Mesodermal cell (in vitro differentiated cells): Measurements from ENCODE around the gene ARF6.
"Not testable (repeated sequence)": the region's sequence is repeated elsewhere in the genome, so short reads cannot be mapped to it uniquely, and the experiment has no call there.

Experiments
- H3K27ac ChIP-seq: 2 replicates; pipeline ENCODE4 v1.7.0; 2013; ENCODE audit warnings: mild to moderate bottlenecking, low read depth, low read length, moderate library complexity; ENCODE audit not compliant: severe bottlenecking
- H3K36me3 ChIP-seq: 2 replicates; pipeline ENCODE4 v1.7.1; 2013; ENCODE audit warnings: mild to moderate bottlenecking, low read length, moderate library complexity; ENCODE audit not compliant: control insufficient read depth, insufficient read depth
- H3K4me1 ChIP-seq: one replicate; pipeline ENCODE4 v1.7.1; 2013; ENCODE audit warnings: mild to moderate bottlenecking, low read length; ENCODE audit not compliant: insufficient read depth, control insufficient read depth, poor library complexity, severe bottlenecking
- H3K4me3 ChIP-seq: 2 replicates; pipeline ENCODE4 v1.7.0; 2013; ENCODE audit warnings: low read length, control low read depth, mild to moderate bottlenecking; ENCODE audit not compliant: insufficient read depth, poor library complexity, severe bottlenecking; ENCODE audit errors: extremely low read depth
- H3K9me3 ChIP-seq: 2 replicates; pipeline ENCODE4 v1.7.1; 2013; ENCODE audit warnings: mild to moderate bottlenecking, low read length, moderate library complexity; ENCODE audit not compliant: control insufficient read depth
- WGBS, 2 experiments: methylation state at CpG; one replicate each; pipeline ENCODE4 v1.1.5; 2013; ENCODE audit warnings: missing lambda C conversion rate in 2 of 2; ENCODE audit not compliant: insufficient coverage in 2 of 2; 5-methylcytosine and 5-hydroxymethylcytosine counted together

ARF6 gene

DNA sequence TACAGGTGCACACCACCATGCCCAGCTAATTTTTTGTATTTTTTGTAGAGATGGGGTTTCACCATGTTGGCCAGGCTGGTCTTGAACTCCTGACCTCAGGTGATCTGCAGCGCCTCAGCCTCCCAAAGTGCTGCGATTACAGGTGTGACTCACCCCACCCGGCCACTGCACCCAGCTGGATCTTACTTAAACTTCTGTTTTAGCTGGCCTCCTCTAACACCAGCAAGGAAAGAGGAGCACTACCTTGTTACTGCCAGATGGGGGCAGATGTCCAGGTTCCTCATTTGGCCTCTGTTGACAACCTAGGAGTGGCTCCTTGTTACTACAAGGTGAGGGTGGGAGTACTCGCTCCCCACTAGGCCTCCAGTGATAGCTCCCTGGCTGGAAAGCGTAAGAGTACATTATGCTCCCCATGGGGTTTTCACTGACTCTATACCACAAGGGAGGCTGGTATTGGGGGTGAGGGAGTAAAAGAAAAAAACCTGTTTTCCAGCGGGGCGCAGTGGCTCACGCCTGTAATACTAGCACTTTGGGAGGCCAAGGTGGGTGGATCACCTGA, 13.2 kb upstream of the ARF6 start:
- Histone ChIP-seq H3K9me3 (no peaks in the 10 kb centered on the region), H3K36me3 (no peaks in the 10 kb centered on the region), H3K4me1 (peaks cover 3% of the 10 kb centered on the region), H3K4me3 (no peak overlapping the region), H3K27ac (no peak overlapping the region)
- 79% methylated on average over 5 to 6 of the region's 8 CpGs for WGBS, 2 experiments

DNA sequence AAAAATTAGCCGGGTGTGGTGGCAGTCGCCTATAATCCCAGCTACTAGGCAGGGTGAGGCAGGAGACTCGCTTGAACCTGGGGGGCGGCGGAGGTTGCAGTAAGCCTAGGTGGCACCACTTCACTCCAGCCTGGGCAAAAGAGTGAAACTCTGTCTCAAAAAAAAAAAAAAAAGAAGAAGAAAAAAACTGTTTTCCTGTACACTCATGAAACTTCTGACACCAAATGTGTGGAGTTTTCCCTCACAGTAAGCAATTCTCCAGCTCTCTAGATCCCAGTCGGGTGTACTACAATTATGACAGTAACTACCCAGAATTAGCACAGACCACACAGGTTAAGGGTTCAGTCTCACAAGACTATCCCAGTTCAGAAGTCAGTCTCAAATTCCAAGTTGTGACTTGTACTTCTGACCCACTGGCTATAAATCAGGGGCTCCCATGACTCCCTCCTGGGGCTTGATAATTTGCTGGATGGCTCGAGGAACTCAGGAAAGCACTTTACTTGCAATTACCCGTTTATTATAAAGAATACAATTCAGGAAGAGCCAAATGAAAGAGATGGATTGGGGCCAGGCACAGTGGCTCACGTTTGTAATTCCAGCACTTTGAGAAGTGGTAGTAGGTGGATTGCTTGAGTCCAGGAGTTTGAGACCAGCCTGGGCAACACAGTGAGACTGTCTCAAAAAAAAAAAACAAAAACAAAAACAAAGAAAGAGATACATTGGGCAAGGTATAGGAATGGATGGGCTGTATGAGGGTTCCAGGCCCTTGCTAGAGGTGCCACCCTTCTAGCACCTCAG, 12.4 kb upstream of the ARF6 start:
- Histone ChIP-seq H3K4me3 (no peak overlapping the region), H3K36me3 (no peaks in the 10 kb centered on the region), H3K9me3 (no peaks in the 10 kb centered on the region), H3K4me1 (peaks cover 3% of the 10 kb centered on the region), H3K27ac (peak overlapping the region; percentile 3)
- WGBS, 2 experiments = 84 to 93% methylated on average over 6 of the region's 9 CpGs

DNA sequence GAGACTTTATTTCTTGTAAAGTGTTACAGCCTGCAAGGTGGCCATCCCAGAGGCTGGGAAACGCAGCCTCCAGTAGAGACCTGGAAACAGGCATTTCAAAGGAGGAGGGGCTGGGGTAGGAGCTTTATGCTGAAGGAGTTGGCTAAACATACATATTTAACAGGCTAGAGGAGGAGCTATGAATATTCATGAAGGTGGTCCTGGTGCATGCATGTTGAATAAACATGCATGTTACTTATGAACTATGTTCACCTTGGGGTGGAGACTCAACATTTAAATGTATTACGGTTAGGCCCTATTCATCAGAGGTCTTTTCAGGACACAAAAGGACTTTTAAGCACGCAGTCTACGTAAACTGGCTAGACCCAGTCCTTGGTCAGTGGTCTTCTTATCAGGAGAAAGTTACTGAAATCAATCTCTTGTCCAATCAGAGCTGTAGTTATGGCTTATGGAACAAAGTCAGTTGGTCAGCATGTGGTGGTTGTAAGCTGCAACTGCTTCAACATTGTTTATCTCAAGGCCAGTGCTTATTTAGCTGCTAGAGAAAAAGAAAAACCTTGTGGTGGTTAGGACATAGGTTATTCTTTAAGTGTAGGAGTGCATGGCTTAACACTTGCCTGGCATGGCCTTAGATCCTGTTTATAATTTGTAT, 11.4 kb upstream of the ARF6 start:
- 94 to 98% methylated on average over 4 of the region's 4 CpGs for WGBS, 2 experiments
- H3K36me3 ChIP-seq = no peaks in the 10 kb centered on the region
- H3K9me3 ChIP-seq = no peaks in the 10 kb centered on the region
- no peak overlapping the region for H3K27ac ChIP-seq
- peaks cover 3% of the 10 kb centered on the region for H3K4me1 ChIP-seq
- H3K4me3 ChIP-seq = no peak overlapping the region

DNA sequence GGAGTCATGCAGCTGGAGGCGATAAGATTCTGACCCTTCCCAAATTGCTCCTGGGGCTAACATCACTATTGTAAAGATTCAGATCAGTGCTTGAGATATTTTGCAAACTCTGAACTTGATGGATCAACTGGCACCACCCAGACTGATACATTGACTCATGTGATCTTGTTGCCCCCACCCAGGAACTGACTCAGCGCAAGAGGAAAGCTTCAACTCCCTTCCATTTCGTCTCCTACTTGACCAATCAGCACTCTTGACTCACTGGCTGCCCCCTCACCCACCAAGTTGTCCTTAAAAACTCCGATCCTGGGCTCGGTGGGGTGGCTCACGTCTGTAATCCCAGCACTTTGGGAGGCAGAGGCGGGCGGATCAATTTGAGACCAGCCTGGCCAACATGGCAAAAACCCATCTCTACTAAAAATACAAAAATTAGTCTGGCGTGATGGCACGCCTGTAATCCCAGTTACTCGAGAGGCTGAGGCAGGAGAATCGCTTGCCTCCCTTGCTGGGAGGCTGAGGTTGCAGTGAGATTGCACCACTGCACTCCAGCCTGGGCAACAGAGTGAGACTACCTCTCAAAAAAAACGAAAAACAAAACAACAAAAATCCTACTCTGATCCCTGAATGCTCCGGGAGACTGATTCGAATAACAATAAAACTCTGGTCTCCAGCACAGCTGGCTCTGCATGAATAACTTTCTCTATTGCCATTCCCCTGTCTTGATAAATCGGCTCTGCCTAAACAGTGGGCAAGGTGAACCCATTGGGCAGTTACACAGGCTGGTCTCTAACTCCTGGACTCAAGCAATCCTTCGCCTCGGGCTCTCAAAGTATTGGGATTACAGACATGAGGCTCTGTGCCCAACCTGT, 9.8 kb upstream of the ARF6 start:
- Histone ChIP-seq H3K9me3 (no peaks in the 10 kb centered on the region), H3K4me1 (peaks cover 3% of the 10 kb centered on the region), H3K36me3 (no peaks in the 10 kb centered on the region), H3K4me3 (no peak overlapping the region), H3K27ac (no peak overlapping the region)
- 81 to 89% methylated on average over 13 to 15 of the region's 18 CpGs for WGBS, 2 experiments

DNA sequence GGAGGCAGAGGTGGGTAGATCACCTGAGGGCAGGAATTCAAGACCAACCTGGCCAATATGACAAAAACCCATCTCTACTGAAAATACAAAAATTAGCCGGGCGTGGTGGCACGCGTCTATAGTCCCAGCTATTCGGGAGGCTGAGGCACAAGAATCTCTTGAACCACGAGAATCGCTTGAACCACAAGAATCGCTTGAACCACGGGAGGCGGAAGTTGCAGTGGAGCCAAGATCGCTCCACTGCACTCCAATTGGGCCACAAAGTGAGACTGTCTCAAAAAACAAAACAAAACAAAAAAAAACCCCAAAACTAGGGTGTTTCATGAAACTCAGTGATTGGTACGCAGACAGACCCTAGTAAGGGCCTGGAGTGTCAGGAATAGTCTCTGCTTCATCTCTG, 6.4 kb upstream of the ARF6 start:
- Histone ChIP-seq H3K9me3 (no peaks in the 10 kb centered on the region), H3K4me1 (peaks cover 3% of the 10 kb centered on the region), H3K27ac (no peak overlapping the region), H3K4me3 (no peak overlapping the region), H3K36me3 (no peaks in the 10 kb centered on the region)
- WGBS, 2 experiments = 96% methylated on average over 10 to 11 of the region's 12 CpGs

DNA sequence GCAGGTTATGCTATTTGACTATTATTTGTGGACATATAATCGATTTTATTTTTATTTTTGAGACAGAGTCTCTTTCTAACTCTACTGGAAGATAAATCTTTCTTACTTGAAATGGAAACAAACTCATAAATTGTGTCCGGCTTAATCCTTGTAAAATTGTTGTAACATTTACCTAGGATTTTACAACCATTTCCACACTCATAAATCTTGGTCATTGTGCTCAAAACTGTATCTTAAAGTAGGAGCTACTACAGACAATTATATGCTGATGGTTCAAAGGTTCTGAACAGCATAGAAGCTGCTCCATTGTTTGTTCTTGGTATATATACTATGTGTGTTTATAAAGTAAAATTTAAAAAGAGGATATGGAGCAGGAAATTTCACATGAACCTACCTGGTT, 4.6 kb upstream of the ARF6 start:
- Histone ChIP-seq H3K4me1 (peaks cover 7% of the 10 kb centered on the region), H3K36me3 (no peaks in the 10 kb centered on the region), H3K27ac (no peak overlapping the region), H3K9me3 (no peaks in the 10 kb centered on the region), H3K4me3 (no peak overlapping the region)
- no CpG with 5 or more reads among the region's 2 CpGs for WGBS, 2 experiments

DNA sequence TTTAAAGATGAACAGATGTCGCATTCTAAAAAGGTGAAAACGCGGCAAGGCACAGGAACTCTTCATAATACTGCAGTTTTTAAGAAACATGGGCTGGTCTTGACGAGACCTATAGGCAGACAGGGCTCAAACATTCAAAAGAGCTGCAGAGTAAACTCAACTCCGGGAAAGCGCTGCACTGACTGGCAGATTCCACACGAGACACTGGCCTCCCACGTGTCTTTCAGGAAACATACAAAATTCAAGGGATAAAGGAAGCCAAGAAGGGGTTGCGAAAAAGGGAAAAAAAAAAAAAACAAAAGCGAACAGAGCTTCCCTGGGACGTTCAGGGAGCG, 614 bp upstream of the ARF6 start:
- Histone ChIP-seq H3K9me3 (no peaks in the 10 kb centered on the region), H3K36me3 (peaks cover 21% of the 10 kb centered on the region), H3K4me1 (peaks cover 5% of the 10 kb centered on the region), H3K4me3 (peak overlapping the region; percentile 98), H3K27ac (peak overlapping the region; percentile 96)
- 6 to 9% methylated on average over 9 of the region's 12 CpGs for WGBS, 2 experiments

DNA sequence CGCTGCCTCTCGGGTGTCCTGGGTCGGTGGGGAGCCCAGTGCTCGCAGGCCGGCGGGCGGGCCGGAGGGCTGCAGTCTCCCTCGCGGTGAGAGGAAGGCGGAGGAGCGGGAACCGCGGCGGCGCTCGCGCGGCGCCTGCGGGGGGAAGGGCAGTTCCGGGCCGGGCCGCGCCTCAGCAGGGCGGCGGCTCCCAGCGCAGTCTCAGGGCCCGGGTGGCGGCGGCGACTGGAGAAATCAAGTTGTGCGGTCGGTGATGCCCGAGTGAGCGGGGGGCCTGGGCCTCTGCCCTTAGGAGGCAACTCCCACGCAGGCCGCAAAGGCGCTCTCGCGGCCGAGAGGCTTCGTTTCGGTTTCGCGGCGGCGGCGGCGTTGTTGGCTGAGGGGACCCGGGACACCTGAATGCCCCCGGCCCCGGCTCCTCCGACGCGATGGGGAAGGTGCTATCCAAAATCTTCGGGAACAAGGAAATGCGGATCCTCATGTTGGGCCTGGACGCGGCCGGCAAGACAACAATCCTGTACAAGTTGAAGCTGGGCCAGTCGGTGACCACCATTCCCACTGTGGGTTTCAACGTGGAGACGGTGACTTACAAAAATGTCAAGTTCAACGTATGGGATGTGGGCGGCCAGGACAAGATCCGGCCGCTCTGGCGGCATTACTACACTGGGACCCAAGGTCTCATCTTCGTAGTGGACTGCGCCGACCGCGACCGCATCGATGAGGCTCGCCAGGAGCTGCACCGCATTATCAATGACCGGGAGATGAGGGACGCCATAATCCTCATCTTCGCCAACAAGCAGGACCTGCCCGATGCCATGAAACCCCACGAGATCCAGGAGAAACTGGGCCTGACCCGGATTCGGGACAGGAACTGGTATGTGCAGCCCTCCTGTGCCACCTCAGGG, 679 bp downstream of the ARF6 start:
- H3K36me3 ChIP-seq = peaks cover 28% of the 10 kb centered on the region
- WGBS, 2 experiments = 0 to 1% methylated on average over 56 to 85 of the region's 85 CpGs
- peak overlapping the region; percentile 96 for H3K27ac ChIP-seq
- H3K4me3 ChIP-seq = peak overlapping the region; percentile 98
- H3K9me3 ChIP-seq = no peaks in the 10 kb centered on the region
- peaks cover 5% of the 10 kb centered on the region for H3K4me1 ChIP-seq

DNA sequence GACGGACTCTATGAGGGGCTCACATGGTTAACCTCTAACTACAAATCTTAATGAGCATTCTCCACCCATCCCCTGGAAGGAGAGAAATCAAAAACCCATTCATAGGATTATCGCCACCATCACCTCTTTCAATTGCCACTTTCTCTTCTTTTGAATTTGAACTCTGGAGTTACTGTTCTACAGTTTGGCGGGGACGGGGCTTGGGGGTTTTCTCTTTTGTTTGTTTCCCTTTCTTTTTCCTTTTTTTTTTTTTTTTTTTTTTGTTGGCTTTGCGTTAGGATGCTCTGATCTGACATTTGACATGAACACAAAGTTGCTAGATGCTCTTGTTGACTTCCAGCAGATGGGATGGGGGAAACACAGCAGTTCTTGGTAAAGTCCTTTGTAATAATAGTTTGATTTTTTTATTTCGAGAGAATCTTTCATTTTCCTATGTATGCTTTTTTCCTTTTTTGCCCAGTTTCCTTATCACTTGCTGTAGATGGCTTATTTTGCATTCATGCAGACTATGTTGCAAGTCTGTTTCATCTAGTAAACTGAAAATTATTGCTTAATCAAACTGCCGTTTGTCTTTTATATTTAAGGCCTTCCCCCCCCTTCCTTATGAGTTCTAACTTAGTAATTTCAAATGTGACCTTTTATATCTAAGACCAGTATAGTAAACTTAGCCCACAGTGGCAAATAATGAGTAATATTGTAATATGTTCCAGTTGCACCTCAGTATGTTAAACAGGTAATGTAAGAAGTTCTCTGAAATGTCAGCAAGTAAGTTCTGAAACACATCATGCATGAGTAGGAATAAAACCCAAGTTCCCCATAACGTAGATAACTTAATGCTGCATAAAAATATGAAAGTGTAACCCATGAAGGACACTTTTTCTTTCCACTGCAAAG, 1.6 kb downstream of the ARF6 start:
- H3K9me3 ChIP-seq, H3K4me1 ChIP-seq, H3K27ac ChIP-seq: not testable (repeated sequence)
- WGBS, 2 experiments = 0 to 35% methylated on average over 1 to 2 of the region's 8 CpGs
- H3K4me3 ChIP-seq = peak overlapping the region; percentile 98
- H3K36me3 ChIP-seq = peaks cover 29% of the 10 kb centered on the region
